Measurements from ENCODE around the gene ZNF460. TPM values are rescaled to one million over a fixed set of nuclear protein-coding genes. Genes with fewer than 3 reads are reported as not detected.

Gene ZNF460
- total and polyA plus RNA-seq, 2 of the 4 experiments (the other 2 are of a cell fraction): 3.6 to 55.2 TPM

- peak overlapping the region; percentile 85 for H3K4ac ChIP-seq (ENCODE audit: low read depth, low read length)
- dilution Hi-C loops (cut with HindIII; ENCODE audit: low sequenced_read_pairs, unreplicated experiment): no loop called here
- peak overlapping the region; percentile 67 for H2BK5ac ChIP-seq (ENCODE audit: low read depth, low read length, poor library complexity, severe bottlenecking)
- DNase-seq (no peak), ATAC-seq (ENCODE audit: low read depth) (no peak)
- BruUV-seq (replicated peaks): TSS peak; percentile 44
- peaks cover 14% of the 10 kb centered on the region for H3K9me1 ChIP-seq (ENCODE audit: insufficient read depth, low read length)
- peak overlapping the region; percentile 81 for H3K27ac ChIP-seq (ENCODE audit: insufficient read depth, low read length)
- peak overlapping the region; percentile 56; the same call in 1 of the 2 replicates for H3K56ac ChIP-seq (ENCODE audit: extremely low read depth, insufficient read depth, low read length)
- H3K27me3 ChIP-seq (ENCODE audit: control insufficient read depth, insufficient read depth, low read length): no peaks in the 10 kb centered on the region
- peak overlapping the region; percentile 40 for H4K91ac ChIP-seq (ENCODE audit: insufficient read depth, low read depth, low read length)
- H2AK5ac ChIP-seq (ENCODE audit: low read depth, low read length): peak overlapping the region; percentile 90
- peaks cover 5% of the 10 kb centered on the region for H3K4me1 ChIP-seq (ENCODE audit: control insufficient read depth, insufficient read depth, low read length)
- peak overlapping the region; percentile 99 for H2AK9ac ChIP-seq (replicated peaks; ENCODE audit: low read depth, low read length, poor library complexity)
- in situ Hi-C loops (cut with MboI; ENCODE audit: low sequenced_read_pairs): no loop called here
- peaks cover 45% of the 10 kb centered on the region for H4K20me1 ChIP-seq (ENCODE audit: insufficient read depth, low read length)
- peak overlapping the region; percentile 23 for H4K5ac ChIP-seq (ENCODE audit: low read depth, low read length)
- peak overlapping the region; percentile 100 for H3K4me2 ChIP-seq (ENCODE audit: low read depth, low read length)
- intact Hi-C loops (cut with micrococcal nuclease): loop anchor here (1.0 to 10.0 kb wide), 2 partner anchors 41 to 176 kb away; partner anchors contain the start of gene ZNF805
- H3K9me3 ChIP-seq (ENCODE audit: control insufficient read depth, insufficient read depth, low read length): no peaks in the 10 kb centered on the region
- H2BK120ac ChIP-seq (ENCODE audit: low read depth, low read length): peak overlapping the region; percentile 35; the same call in 1 of the 2 replicates
- H4K8ac ChIP-seq (ENCODE audit: low read depth in 2 of 2, low read length in 2 of 2): peak overlapping the region; percentile 82 to 86
- no peak overlapping the region for H2BK20ac ChIP-seq (ENCODE audit: low read depth, low read length)
- H3K36me3 ChIP-seq (ENCODE audit: control insufficient read depth, insufficient read depth, low read length): peaks cover 24% of the 10 kb centered on the region
- peak overlapping the region; percentile 57 for H3K4me3 ChIP-seq (ENCODE audit: insufficient read depth, low read depth, low read length)
- peak overlapping the region; percentile 61 for H3K23ac ChIP-seq (ENCODE audit: low read depth, low read length)
- WGBS, 2 experiments (ENCODE audit: extremely low coverage in 2 of 2, insufficient read length in 1 of 2): 0% methylated on average over 2 of the region's 6 CpGs; no CpG with 5 or more reads in 1 of the 2 experiments
- TF ChIP-seq MAFK (IDR thresholded peaks at IDR 0.05; ENCODE audit: low read depth, low read length) (no peak), RFX5 (IDR thresholded peaks at IDR 0.05; ENCODE audit: low read depth, low read length) (no peak)
- CTCF ChIA-PET: no interaction called here
- peak overlapping the region; percentile 12; the same call in 1 of the 2 replicates for H3K18ac ChIP-seq (ENCODE audit: low read depth, low read length)
- H2AFZ ChIP-seq (replicated peaks; ENCODE audit: low read length, poor library complexity): peak overlapping the region; percentile 97
- H2BK15ac ChIP-seq (ENCODE audit: low read depth, low read length): no peak overlapping the region
- POLR2A ChIA-PET (ENCODE audit: unreplicated experiment): no interaction called here
- H3K79me1 ChIP-seq (ENCODE audit: low read depth in 1 of 2, low read length in 2 of 2): peaks cover 7 to 52% of the 10 kb centered on the region in 2 experiments; a peak in 3 of 4 replicates
- peak overlapping the region; percentile 99 for H3K9ac ChIP-seq (ENCODE audit: low read depth, low read length)
- peak overlapping the region; percentile 85 for H3K14ac ChIP-seq (replicated peaks; ENCODE audit: low read depth, low read length)
These were observed 696 bp downstream of the ZNF460 start for GRCh38 chr19:57280962-57281400.

All from IMR-90 (cell line).